OCI-LY3 (cell line): ENCODE data around the gene THEM5.
A peak's percentile ranks its signal among the peaks of the same experiment; 100 is the strongest.

ENCODE experiments used
- H2AFZ ChIP-seq: fragments of 200-600, 300-600 bp; shearing (Covaris generic); 2 replicates; pipeline ENCODE4 v1.6.0; 2014; ENCODE audit warnings: antibody characterized with exemption, low read depth, low read length
- H3K27ac ChIP-seq: fragments of 200-600, 300-600 bp; sonication (generic); 2 replicates; pipeline ENCODE4 v1.5.1; 2014; ENCODE audit warnings: mild to moderate bottlenecking, low read length, moderate library complexity, mixed read lengths
- H3K27me3 ChIP-seq: fragments of 200-600, 300-600 bp; sonication (generic); 2 replicates; pipeline ENCODE4 v1.6.1; 2014; ENCODE audit warnings: low read depth, low read length, mixed read lengths
- H3K36me3 ChIP-seq: fragments of 200-600, 300-600 bp; sonication (generic); replicated peaks from 2 replicates; pipeline ENCODE3; 2014; ENCODE audit warnings: low read depth, low read length, mixed read lengths
- H3K4me1 ChIP-seq: fragments of 300-600, 200-600 bp; sonication (generic); 2 replicates; pipeline ENCODE4 v1.6.1; 2014; ENCODE audit warnings: low read length, mixed read lengths
- H3K4me2 ChIP-seq: fragments of 200-600, 300-600 bp; sonication (generic); 2 replicates; pipeline ENCODE4 v1.6.1; 2014; ENCODE audit warnings: low read length, mixed read lengths
- H3K4me3 ChIP-seq: fragments of 300-600, 200-600 bp; sonication (generic); 2 replicates; pipeline ENCODE4 v1.5.1; 2014; ENCODE audit warnings: antibody characterized with exemption, mild to moderate bottlenecking, low read length, moderate library complexity
- H3K79me2 ChIP-seq: fragments of 300-600, 200-600 bp; shearing (Covaris generic); 2 replicates; pipeline ENCODE4 v1.6.1; 2014; ENCODE audit warnings: mild to moderate bottlenecking, low read length, mixed read lengths
- H3K9ac ChIP-seq: fragments of 300-600, 200-600 bp; shearing (Covaris generic); 2 replicates; pipeline ENCODE4 v1.6.0; 2014; ENCODE audit warnings: mild to moderate bottlenecking, low read length, moderate library complexity
- H3K9me3 ChIP-seq: fragments of 200-600, 300-600 bp; shearing (Covaris generic); 2 replicates; pipeline ENCODE4 v1.6.1; 2014; ENCODE audit warnings: low read length, mixed read lengths; ENCODE audit not compliant: insufficient read depth
- H4K20me1 ChIP-seq: fragments of 200-600, 300-600 bp; sonication (generic); 2 replicates; pipeline ENCODE4 v1.6.1; 2016; ENCODE audit warnings: low read length, mixed read lengths; ENCODE audit not compliant: insufficient read depth
- EZH2phosphoT487 ChIP-seq: fragments of 200-600 bp; shearing (Covaris generic); IDR thresholded peaks from 2 replicates; pipeline ENCODE4 v1.6.1; 2018; ENCODE audit warnings: antibody characterized with exemption, mixed run types, low read depth
- TF ChIP-seq, protein P1 (sequence below): fragments of 200-600, 300-600 bp; sonication (generic); IDR thresholded peaks from 2 replicates; pipeline ENCODE4 v1.5.1; 2014; ENCODE audit warnings: antibody characterized with exemption, low read length, low read depth

The THEM5 gene

DNA sequence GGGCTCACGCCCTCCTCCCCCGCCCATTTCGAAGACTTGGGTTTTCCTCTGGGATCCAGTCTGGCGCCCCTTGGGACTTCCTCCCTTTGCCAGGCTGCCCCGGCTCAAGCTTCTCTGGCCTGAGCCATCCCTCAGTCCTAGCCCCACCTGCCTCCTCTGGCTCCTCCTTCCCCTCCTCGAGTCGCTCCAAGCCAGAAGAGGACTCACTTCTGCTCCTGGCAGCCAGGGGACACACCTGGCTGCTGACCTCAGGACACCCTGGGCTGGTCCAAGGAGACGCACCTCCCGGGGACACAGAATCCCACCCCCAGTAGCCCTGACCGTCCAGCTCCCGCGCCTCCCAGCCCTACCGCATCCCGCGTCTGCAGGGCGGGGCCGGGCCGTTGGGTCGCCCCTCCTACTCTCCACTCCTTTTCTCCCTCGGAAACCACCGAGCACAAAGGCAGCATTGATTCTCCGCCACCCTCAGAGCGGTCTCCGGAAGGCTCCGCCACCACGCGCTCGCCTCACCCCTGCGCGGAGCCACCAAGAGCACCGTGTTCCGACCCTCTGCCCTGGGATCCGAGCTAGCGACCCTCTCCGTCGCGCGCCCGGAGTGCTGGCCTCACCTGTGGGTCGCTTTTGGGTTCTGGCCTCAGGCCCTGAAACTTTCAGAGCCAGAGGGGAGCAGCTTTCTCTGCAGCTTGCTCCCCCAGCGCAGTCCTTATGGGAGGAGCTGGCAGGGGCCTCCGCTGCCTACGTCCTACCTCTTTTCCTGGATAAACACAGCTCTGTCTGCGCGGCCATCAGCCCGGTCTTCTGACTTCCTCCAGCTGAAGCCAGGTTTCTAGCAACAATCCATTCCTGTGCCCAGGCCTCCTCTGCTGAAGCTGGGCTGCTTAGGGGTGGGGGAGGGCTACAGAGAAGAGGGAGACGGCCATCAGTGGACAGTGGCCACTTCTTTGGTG is 13.8 kb downstream of the THEM5 start, which contains the start of gene C2CD4D:
C2CD4D (minus strand) TSS at position 364 of the 947 bp plus-strand sequence. CDS start 831 bp downstream, outside the sequence.
- H3K4me2 ChIP-seq: no peak within 1 kb of the TSS
- H2AFZ ChIP-seq: no peak within 1 kb of the TSS
- no peak within 1 kb of the TSS for H3K9ac ChIP-seq
- no peaks in the 10 kb centered on the region for H3K36me3 ChIP-seq
- TF ChIP-seq, protein P1, sequence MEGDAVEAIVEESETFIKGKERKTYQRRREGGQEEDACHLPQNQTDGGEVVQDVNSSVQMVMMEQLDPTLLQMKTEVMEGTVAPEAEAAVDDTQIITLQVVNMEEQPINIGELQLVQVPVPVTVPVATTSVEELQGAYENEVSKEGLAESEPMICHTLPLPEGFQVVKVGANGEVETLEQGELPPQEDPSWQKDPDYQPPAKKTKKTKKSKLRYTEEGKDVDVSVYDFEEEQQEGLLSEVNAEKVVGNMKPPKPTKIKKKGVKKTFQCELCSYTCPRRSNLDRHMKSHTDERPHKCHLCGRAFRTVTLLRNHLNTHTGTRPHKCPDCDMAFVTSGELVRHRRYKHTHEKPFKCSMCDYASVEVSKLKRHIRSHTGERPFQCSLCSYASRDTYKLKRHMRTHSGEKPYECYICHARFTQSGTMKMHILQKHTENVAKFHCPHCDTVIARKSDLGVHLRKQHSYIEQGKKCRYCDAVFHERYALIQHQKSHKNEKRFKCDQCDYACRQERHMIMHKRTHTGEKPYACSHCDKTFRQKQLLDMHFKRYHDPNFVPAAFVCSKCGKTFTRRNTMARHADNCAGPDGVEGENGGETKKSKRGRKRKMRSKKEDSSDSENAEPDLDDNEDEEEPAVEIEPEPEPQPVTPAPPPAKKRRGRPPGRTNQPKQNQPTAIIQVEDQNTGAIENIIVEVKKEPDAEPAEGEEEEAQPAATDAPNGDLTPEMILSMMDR: no peak
- TF ChIP-seq EZH2phosphoT487: no peak
- H3K27me3 ChIP-seq: no peaks in the 10 kb centered on the region
- no peaks in the 10 kb centered on the region for H4K20me1 ChIP-seq
- H3K9me3 ChIP-seq: no peaks in the 10 kb centered on the region
- peaks cover 11% of the 10 kb centered on the region for H3K4me1 ChIP-seq
- no peak within 1 kb of the TSS for H3K27ac ChIP-seq
- H3K79me2 ChIP-seq: no peaks in the 10 kb centered on the region
- H3K4me3 ChIP-seq: no peak within 1 kb of the TSS

DNA sequence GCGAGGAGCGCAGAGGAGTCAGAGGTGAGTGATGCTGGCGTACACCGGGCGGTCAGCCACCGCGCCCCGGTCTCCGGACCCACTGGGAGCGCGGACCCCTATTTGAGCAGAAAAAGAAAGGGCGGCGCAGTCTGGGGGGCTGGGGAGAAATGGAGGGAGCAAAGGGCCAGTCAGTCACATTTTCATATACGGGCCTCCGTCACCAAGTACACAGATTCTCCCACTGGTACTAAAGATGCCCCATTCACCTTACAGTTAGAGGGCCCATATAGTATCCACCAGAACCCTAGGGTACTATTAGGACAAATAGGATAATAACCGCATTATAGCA is 14.5 kb downstream of the THEM5 start:
- Histone ChIP-seq H3K9ac (no peak overlapping the region), H3K4me3 (no peak overlapping the region), H2AFZ (no peak overlapping the region), H3K27me3 (no peaks in the 10 kb centered on the region), H3K27ac (no peak overlapping the region), H4K20me1 (no peaks in the 10 kb centered on the region), H3K36me3 (no peaks in the 10 kb centered on the region), H3K79me2 (no peaks in the 10 kb centered on the region), H3K9me3 (no peaks in the 10 kb centered on the region), H3K4me1 (peaks cover 11% of the 10 kb centered on the region), H3K4me2 (no peak overlapping the region)
- no peak for TF ChIP-seq EZH2phosphoT487
- TF ChIP-seq, protein P1: no peak

DNA sequence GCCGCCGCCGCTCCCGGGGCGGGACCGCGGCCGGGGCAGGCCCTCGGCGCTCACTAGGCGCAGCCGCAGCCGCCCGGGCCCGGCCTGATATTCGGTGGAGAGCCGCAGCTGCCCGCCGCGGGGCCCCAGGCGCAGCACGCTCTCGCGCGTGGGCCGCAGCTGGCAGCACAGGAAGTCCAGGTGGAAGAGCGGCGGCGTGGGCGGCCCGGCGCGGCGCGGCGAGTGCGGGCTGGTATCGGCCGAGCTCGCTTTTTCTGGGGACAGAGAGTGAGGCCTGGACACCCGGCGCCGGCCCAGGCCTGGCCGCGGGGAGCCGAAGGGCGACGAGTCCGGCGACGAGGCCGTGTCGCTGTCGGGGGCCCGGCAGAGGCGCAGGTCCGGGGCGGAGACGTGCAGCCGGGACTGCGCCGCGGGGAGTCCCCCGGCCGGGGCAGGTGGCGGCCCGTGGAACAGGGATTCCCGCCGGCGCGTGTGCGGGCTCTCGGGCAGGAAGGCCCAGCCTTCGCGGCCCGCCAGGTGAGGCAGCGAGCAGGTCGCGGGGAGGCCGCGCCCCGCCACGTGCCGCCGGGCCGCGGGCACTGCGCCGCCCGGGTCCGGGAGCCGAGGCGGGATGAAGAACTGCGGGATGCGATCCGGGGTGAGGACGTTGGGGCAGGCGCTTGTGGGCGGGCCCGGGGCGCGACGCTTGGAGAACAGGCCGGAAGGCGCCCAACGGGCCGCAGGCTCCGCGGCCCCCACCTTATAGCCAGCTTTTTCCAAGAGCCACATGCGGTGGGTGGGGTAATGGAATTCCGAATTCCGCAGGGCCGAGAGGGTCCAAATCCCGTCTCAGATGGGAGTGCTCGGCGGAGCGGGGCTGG is 15.1 kb downstream of the THEM5 start:
- Histone ChIP-seq H2AFZ (no peak overlapping the region), H3K9me3 (no peaks in the 10 kb centered on the region), H3K4me1 (peaks cover 10% of the 10 kb centered on the region), H3K79me2 (no peaks in the 10 kb centered on the region), H3K27ac (no peak overlapping the region), H3K4me3 (peak overlapping the region; percentile 64), H4K20me1 (no peaks in the 10 kb centered on the region), H3K4me2 (peak overlapping the region; percentile 46), H3K36me3 (no peaks in the 10 kb centered on the region), H3K9ac (no peak overlapping the region), H3K27me3 (no peaks in the 10 kb centered on the region)
- no peak for TF ChIP-seq EZH2phosphoT487
- TF ChIP-seq, protein P1: no peak

DNA sequence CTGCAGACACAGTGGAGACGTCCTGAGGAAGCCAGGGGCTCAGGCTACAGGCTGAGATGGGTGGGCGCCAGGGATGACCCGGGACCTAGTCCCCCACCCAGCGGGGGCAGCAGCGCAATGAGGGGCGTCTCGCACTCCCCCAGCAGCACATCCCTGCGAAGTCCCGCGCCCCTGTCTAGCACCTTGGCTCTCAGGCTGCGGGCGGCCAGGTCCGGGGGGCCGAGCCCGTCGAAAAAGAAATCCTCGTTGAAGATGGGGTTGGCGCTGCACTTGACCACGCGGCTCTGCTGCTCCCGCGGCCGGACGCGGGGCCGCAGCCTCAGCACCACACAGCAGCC is 15.7 kb downstream of the THEM5 start:
- Histone ChIP-seq H3K27ac (no peak overlapping the region), H3K4me3 (peak overlapping the region; percentile 64), H3K79me2 (no peaks in the 10 kb centered on the region), H3K9me3 (no peaks in the 10 kb centered on the region), H3K4me2 (peak overlapping the region; percentile 46), H2AFZ (no peak overlapping the region), H3K36me3 (no peaks in the 10 kb centered on the region), H3K4me1 (peaks cover 7% of the 10 kb centered on the region), H3K27me3 (no peaks in the 10 kb centered on the region), H3K9ac (no peak overlapping the region), H4K20me1 (no peaks in the 10 kb centered on the region)
- no peak for TF ChIP-seq EZH2phosphoT487
- TF ChIP-seq, protein P1: no peak
